Activated CD8-positive, alpha-beta T cell treated with anti-CD3 and anti-CD28 coated beads, Interleukin-2, amount 10 ng/mL, durations not matched to agents 7 days and 5 days (primary cell): ENCODE data around the gene MOB3A. TPM values are rescaled to one million over a fixed set of nuclear protein-coding genes. Genes with fewer than 3 reads are reported as not detected.
A peak's percentile ranks its signal among the peaks of the same experiment; 100 is the strongest.

Source experiments
- ATAC-seq: fragments of 150-1000 bp; cut with Tn5 transposase; one replicate; pipeline ENCODE4 v1.10.0; 2021; ENCODE audit warnings: moderate library complexity
- CTCF ChIA-PET: fragments of 350-600 bp; sonication (Branson Sonifier 250); formaldehyde crosslinking; loops from one replicate; lab custom pipeline; 2021; ENCODE audit warnings: antibody characterized with exemption; lab: Charles Lee
- POLR2A ChIA-PET: fragments of 350-600 bp; sonication (Branson Sonifier 250); formaldehyde crosslinking; loops from one replicate; lab custom pipeline; 2021; ENCODE audit warnings: antibody characterized with exemption; lab: Charles Lee
- DNase-seq: peaks from one replicate; pipeline ENCODE4 v3.0.0-alpha.2; 2020
- H3K27ac Mint-ChIP-seq: one replicate; pipeline ENCODE4 v1.8.0; 2021; ENCODE audit warnings: mild to moderate bottlenecking, mixed read lengths
- H3K27me3 Mint-ChIP-seq: one replicate; pipeline ENCODE4 v1.8.0; 2021; ENCODE audit warnings: low read depth, mixed read lengths
- H3K36me3 Mint-ChIP-seq: one replicate; pipeline ENCODE4 v1.8.0; 2021; ENCODE audit warnings: low read depth, mixed read lengths
- H3K4me1 Mint-ChIP-seq: one replicate; pipeline ENCODE4 v1.8.0; 2021; ENCODE audit warnings: low read depth, mixed read lengths
- H3K4me3 Mint-ChIP-seq: one replicate; pipeline ENCODE4 v1.8.0; 2021; ENCODE audit warnings: mild to moderate bottlenecking, mixed read lengths
- H3K9me3 Mint-ChIP-seq: one replicate; pipeline ENCODE4 v1.8.0; 2022; ENCODE audit warnings: mixed read lengths; ENCODE audit not compliant: insufficient read depth
- total RNA-seq, 2 experiments: library from RNA; stranded (reverse); gene quantifications; one replicate each; pipeline ENCODE4 v1.2.3, GENCODE V29; 2021

MOB3A gene
- total RNA-seq, 2 experiments from 2014 or later = 235 to 240 TPM

DNA sequence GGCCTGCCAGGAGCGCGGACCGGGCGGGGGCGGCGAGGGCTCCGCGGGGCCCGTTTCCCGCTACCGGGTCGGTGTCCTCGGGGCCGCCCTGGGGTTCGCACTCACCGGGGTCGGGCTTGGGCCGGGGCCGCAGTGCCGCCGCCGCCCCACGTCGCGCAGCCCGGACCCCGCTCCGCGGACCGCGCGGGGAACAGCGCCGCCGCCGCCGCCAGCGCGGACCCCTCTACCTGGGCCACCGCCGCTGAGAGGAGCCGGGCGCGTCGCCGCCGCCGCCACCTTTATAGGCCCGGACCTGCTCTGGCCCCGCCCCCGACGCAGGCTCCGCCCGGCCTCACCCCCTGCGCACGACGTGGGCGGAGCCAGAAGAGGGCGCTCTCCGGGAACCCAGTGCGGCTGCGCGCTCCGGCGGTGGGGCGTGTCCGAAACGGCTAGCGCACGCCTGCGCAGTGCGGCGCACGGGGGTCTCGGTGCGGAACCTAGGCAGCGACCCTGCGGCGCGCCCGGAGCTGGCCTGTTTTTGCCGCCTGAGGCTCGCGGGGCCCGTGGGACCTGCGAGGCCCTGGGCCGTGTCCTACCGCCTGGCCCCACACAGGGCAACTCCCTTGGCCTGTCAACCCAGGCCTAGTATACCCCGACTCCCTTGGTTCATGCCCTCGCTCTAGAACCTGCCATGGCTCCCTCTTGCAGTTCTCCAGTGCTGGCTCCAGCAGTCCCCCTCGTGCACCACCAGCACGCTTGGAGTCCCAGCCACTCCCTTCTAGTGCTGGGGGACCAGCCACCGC lies 44.9 kb downstream of the MOB3A start, which contains the start of gene MKNK2:
Gene MKNK2 (minus strand): TSS at position 254 of the 782 bp plus-strand sequence. CDS start 393 bp downstream, outside the sequence.
- CTCF ChIA-PET = interaction anchor here (1.0 to 2.4 kb wide), 11 partner anchors 9 to 123 kb away, joined by 3 to 11 read pairs (median 6); no protein-coding TSS in a partner anchor
- H3K36me3 Mint-ChIP-seq = peaks cover 19% of the 10 kb centered on the region
- no peaks in the 10 kb centered on the region for H3K27me3 Mint-ChIP-seq

DNA sequence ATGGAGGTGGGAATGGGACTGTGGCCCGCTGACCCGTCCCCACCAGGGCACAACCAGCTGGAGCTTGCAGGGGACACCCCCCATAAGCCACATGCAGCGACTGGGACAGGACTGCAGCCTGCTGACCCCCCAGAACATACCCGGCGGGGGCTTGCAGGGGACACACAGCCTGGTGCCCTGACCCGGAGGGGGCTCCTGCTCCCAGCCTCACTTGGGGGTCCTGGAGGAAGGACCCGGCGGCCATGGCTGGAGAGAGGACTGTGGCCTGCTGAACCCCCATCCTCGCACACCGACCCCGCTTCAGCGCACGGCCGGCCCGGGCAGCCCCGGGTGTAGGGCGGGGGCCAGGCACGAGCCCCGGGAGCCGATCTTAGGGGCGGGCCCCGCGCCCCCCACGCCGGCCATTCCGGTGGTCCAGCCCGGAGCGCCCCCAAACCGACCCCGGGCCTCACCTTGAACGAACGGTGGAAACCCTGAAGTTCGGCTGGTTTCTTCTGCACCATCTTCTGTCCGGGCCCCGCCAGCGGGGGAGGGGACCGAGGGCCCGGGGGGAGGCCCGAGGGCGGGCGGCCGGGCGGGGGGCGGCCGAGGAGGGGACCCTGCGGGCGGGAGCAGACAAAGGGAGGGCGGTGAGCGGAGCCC lies 45.7 kb downstream of the MOB3A start:
- H3K4me1 Mint-ChIP-seq = peaks cover 54% of the 10 kb centered on the region
- peaks cover 19% of the 10 kb centered on the region for H3K36me3 Mint-ChIP-seq
- H3K27me3 Mint-ChIP-seq = no peaks in the 10 kb centered on the region
- ChIA-PET POLR2A (interaction anchor here (1.0 to 2.6 kb wide), 8 partner anchors 8 to 45 kb away, joined by 3 to 9 read pairs (median 4); partner anchors contain the start of gene MOB3A), CTCF (interaction anchor here (1.0 kb wide), 1 partner anchor 155 kb away, joined by 3 read pairs; no protein-coding TSS in a partner anchor)
- H3K9me3 Mint-ChIP-seq = no peaks in the 10 kb centered on the region
- peak overlapping the region; percentile 86 for H3K27ac Mint-ChIP-seq
- peak overlapping the region; percentile 85 for H3K4me3 Mint-ChIP-seq
- ATAC-seq (peak; percentile 12), DNase-seq (no peak)

More for the DNA sequence above, 44.9 kb downstream of the MOB3A start, which contains the start of gene MKNK2:
- POLR2A ChIA-PET = interaction anchor here (0.6 to 2.8 kb wide), 18 partner anchors 8 to 167 kb away, joined by 3 to 31 read pairs (median 5); partner anchors contain the start of gene ABHD17A
- ATAC-seq (peak; percentile 69), DNase-seq (peak; percentile 94)
- peak within 1 kb of the TSS; percentile 85 for H3K4me3 Mint-ChIP-seq
- H3K4me1 Mint-ChIP-seq = peaks cover 58% of the 10 kb centered on the region
- peak within 1 kb of the TSS; percentile 93 for H3K27ac Mint-ChIP-seq
- no peaks in the 10 kb centered on the region for H3K9me3 Mint-ChIP-seq

DNA sequence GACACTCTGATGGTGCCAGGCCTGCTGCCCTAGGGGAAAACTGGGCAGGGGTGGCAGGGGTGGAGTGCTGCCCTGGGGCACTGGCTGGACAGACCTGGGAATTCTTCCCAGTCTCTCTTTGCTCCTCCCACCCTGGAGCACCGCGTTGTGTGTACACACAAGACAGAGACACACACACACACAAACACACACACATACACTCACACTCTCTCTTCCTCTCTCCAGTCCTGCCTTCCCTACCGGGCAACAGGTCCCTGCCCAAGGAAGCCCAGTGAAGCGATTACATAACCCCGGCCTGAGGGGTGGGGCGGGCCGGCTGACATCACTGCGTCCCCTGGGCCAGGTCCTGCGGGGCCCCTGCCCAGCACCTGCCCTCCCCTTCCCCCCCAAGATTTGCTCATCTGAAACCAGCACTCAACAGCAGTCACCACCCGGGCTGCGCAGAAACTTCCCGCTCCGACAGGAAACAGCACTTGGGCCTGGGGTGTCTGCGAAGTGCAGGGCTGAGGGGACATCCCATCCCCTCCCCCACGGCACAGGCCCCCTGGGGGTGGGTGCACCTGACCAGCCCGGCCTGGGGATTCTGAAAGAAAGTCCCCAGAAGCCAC lies 46.3 kb downstream of the MOB3A start:
- H3K4me3 Mint-ChIP-seq = peak overlapping the region; percentile 85
- POLR2A ChIA-PET = interaction anchor here (0.6 to 2.6 kb wide), 11 partner anchors 8 to 781 kb away, joined by 3 to 9 read pairs (median 4); partner anchors contain the start of genes CIRBP and MOB3A

DNA sequence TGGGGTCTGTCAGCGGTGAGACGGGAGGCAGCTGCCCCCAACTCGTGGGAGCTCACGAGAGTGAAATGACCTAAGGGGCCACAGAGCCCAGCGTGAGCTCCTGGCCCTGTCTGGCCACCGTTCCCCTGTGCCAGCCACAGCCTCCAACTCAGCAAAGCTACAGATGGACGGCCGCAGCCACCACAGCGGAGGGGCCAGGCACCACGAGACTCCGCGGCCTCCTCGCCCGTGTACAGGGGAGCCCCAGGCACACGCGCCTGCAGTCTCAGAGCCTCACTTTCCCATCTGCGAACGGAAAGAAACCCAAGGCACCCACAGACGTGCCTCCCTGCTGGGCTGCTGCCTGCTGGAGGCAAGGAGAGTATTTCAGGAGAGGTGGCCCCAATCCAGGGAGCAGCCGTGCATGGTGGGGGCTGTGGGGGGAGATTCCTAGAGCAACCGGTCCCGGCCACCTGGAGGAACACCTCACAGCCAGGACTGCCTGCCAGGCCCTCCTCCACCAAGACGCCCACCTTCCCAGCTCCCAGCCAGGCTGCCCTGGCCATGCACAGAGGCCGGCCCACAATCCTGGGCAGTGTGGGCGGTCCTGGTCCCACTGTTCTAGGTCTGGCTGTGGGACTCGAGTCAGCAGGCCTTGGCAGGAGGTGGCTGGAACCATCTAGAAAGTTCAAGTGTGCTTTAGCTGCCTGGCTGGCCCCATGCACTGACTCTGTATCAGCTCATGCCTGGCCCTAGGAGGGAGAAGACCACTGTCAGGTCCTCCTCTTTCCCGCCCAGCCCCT lies 47.0 kb downstream of the MOB3A start:
- peaks cover 48% of the 10 kb centered on the region for H3K4me1 Mint-ChIP-seq
- H3K36me3 Mint-ChIP-seq = peaks cover 23% of the 10 kb centered on the region
- POLR2A ChIA-PET = interaction anchor here (0.6 to 2.6 kb wide), 5 partner anchors 17 to 780 kb away, joined by 3 to 9 read pairs (median 4); partner anchors contain the start of genes CIRBP and MOB3A
- CTCF ChIA-PET = no interaction called here
- H3K9me3 Mint-ChIP-seq = no peaks in the 10 kb centered on the region
- no peaks in the 10 kb centered on the region for H3K27me3 Mint-ChIP-seq
- H3K4me3 Mint-ChIP-seq = peak overlapping the region; percentile 85
- ATAC-seq (no peak), DNase-seq (peak; percentile 40)
- H3K27ac Mint-ChIP-seq = peak overlapping the region; percentile 86

More for the DNA sequence above, 46.3 kb downstream of the MOB3A start:
- no peaks in the 10 kb centered on the region for H3K27me3 Mint-ChIP-seq
- peaks cover 50% of the 10 kb centered on the region for H3K4me1 Mint-ChIP-seq
- DNase-seq (peak; percentile 74), ATAC-seq (peak; percentile 13)
- peak overlapping the region; percentile 86 for H3K27ac Mint-ChIP-seq
- CTCF ChIA-PET = interaction anchor here (1.0 kb wide), 1 partner anchor 154 kb away, joined by 3 read pairs; no protein-coding TSS in a partner anchor
- peaks cover 20% of the 10 kb centered on the region for H3K36me3 Mint-ChIP-seq
- H3K9me3 Mint-ChIP-seq = no peaks in the 10 kb centered on the region

DNA sequence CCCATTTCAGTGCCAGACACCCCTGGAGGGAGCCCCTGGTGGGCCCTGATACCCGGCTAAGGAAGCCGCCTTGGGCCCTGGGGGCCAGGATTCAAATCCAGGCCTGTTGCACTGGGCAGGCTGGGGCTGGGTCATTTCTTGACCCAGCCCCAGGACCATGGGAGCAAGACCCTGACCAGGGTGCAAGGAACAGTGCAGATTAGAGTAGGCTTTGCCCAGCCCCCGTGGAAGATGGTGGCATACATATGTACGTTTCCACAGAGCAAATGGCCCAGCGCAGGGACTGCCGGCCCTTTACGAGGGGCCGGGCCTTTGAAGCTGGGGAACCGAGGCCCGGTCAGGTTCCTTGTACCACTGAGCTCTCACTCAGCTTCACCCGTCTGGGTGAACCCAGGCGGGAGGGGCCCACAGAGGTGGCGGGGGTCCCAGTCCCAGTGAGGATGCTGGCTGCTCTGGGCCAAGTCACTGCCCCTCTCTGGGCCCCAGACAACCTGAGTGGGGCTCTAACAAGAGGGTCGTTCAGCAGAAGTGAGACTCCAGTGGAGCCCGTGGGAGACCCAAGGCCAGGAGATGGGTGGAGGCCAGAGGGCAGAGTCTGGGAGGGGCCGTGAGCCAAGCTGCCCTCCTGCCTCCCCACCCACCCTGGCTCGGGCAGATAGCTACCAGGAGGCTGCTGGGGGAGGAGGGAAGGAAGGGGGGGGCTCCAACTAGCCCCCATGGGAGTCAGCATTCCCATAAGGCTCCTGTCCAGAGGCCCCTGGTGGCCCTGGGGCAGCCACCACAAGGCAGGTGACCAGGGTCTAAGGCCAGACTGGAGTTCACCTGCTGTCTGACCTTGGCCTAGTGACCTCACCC lies 47.8 kb downstream of the MOB3A start:
- peak overlapping the region; percentile 85 for H3K4me3 Mint-ChIP-seq
- peaks cover 25% of the 10 kb centered on the region for H3K36me3 Mint-ChIP-seq
- H3K9me3 Mint-ChIP-seq = no peaks in the 10 kb centered on the region
- DNase-seq (no peak), ATAC-seq (no peak)
- peaks cover 49% of the 10 kb centered on the region for H3K4me1 Mint-ChIP-seq
- CTCF ChIA-PET = no interaction called here
- H3K27ac Mint-ChIP-seq = no peak overlapping the region
- POLR2A ChIA-PET = interaction anchor here (1.8 to 2.6 kb wide), 2 partner anchors 36 to 47 kb away, joined by 5 to 9 read pairs; partner anchors contain the start of gene MOB3A
- no peaks in the 10 kb centered on the region for H3K27me3 Mint-ChIP-seq

DNA sequence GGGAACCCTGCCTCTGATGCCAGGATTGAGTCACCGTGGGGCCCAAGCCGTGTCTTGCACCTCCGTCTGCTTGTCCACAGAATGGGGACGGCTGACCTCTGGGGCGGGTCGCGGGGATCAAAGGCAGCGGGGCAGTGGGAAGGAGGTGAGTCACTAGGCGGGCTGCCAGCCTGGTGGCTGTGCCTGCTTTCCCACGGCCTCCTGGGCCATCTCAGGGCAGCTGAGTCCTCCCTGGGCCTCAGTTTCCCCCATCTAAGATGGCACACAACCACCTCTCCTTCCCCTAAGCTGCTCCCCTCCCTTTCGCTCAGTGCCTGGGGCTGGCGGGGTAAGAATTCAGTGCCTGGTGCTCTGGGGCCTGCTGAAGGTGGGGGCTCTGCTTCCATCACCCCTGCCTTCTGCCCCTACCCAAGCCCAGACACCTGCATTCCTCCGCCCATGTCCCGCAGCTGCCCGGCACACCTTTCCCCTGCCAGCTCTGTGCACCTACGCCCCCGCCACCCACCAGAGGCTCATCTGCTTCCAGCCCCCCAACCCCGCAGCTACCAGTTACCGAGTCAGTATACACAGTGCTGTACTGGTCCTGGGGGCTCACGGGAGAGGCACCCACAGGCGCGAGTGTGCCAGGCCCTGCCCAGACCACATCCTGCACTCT lies 48.5 kb downstream of the MOB3A start:
- H3K4me1 Mint-ChIP-seq = peaks cover 56% of the 10 kb centered on the region
- peak; percentile 23 for DNase-seq

DNA sequence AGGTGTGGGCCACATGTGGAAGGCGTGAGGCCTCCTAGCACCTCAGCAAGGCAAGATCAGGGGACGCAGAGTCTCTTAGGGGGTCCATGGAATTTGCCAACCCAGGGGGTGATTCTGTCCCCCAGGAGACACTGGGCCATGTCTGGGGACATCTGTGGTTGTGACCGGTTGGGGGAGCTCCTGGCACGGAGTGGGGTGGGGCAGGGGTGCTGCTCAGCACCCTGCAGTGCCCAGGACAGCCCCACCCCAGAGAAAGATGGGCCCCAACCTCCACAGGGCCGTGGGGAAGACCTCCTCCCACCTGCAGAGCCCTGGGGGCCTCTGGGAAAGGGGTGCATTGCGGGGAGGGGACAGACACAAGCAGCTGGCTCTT lies 49.1 kb downstream of the MOB3A start:
- no peak overlapping the region for H3K27ac Mint-ChIP-seq
- peaks cover 55% of the 10 kb centered on the region for H3K4me1 Mint-ChIP-seq
- H3K4me3 Mint-ChIP-seq = no peak overlapping the region

More for the DNA sequence above, 48.5 kb downstream of the MOB3A start:
- POLR2A ChIA-PET = interaction anchor here (0.6 kb wide), 1 partner anchor 9 kb away, joined by 3 read pairs; no protein-coding TSS in a partner anchor
- no peak for ATAC-seq
- H3K9me3 Mint-ChIP-seq = no peaks in the 10 kb centered on the region
- no peaks in the 10 kb centered on the region for H3K27me3 Mint-ChIP-seq
- peaks cover 28% of the 10 kb centered on the region for H3K36me3 Mint-ChIP-seq
- CTCF ChIA-PET = no interaction called here
- H3K4me3 Mint-ChIP-seq = peak overlapping the region; percentile 85
- no peak overlapping the region for H3K27ac Mint-ChIP-seq

DNA sequence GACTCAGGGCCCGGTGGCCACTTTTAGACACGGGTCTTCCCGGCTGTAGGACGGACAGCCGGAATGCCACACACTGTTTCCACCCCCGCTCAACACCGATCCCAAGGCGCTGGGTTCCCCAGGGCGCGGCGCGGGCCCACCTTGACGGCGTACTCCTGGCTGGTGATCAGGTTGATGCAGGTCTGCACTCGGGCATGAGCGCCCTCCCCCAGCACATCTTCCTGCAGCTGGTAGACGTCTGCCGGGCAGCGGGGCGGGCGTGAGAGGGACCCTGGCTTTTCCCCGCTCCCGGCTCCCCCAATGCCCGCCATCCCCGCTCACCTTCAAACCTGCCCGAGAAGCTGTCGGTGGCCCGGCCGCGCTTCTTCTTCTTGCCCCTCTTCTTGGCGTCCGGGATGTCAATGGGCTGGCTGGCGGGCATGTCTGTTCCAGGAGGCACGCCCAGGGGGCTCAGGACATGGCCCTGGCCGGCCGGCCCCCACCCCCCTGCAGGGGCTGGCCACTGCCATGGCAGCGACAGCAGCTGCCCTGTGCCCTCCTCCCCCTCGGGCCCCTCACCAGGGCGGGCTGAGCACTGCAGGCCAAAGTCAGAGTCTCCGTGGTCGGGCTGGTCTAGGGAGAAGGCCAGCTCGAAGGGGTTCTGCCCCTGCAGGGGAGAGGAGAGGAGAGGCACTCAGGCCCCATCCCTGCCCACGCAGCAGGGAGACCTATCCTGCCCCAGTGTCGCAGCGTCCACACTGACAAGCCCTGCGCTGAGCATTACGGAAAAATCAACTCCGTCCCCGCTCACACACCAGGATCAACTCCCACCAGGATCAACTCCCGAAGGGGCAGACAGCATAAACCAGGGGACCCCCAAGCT lies 49.8 kb downstream of the MOB3A start:
- Mint-ChIP-seq H3K27ac (no peak overlapping the region), H3K36me3 (peaks cover 34% of the 10 kb centered on the region), H3K9me3 (no peaks in the 10 kb centered on the region), H3K27me3 (no peaks in the 10 kb centered on the region), H3K4me1 (peaks cover 51% of the 10 kb centered on the region), H3K4me3 (no peak overlapping the region)
- ChIA-PET CTCF (interaction anchor here (0.6 kb wide), 1 partner anchor 118 kb away, joined by 3 read pairs; no protein-coding TSS in a partner anchor), POLR2A (no interaction called here)
- peak; percentile 21 for DNase-seq
- no peak for ATAC-seq

More for the DNA sequence above, 49.1 kb downstream of the MOB3A start:
- Mint-ChIP-seq H3K36me3 (peaks cover 32% of the 10 kb centered on the region), H3K9me3 (no peaks in the 10 kb centered on the region), H3K27me3 (no peaks in the 10 kb centered on the region)
- peak; percentile 20 for DNase-seq
- ChIA-PET POLR2A (interaction anchor here (0.6 kb wide), 1 partner anchor 8 kb away, joined by 3 read pairs; no protein-coding TSS in a partner anchor), CTCF (no interaction called here)
- no peak for ATAC-seq

DNA sequence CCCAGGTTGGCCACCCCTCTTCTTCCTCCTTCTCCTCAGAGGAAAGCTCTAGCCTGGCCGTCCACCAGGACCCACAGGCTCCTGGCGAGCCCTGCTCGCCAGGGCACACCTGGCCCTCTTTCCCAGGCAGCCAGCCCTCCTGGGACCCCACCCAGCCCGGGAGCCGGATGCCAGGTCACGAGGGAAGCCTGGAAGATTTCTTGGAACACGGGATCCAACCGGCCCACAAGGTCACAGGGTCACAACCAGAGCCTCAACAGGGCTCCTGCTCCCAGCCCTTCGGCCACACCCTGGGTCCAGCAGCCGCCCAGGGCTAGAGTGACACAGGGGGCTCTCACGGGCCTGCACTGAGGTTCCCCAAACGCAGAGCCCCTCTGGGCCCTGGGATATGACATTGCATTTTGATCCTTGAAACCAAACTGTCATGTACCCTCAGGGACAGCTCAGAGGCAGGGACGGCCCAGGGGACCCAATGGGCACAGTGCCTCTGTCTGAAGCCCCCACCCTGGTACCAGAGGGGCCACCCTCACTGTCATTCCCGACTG lies 50.6 kb downstream of the MOB3A start:
- ChIA-PET CTCF (no interaction called here), POLR2A (no interaction called here)
- no peak overlapping the region for H3K27ac Mint-ChIP-seq
- H3K4me3 Mint-ChIP-seq = no peak overlapping the region
- DNase-seq (peak; percentile 20), ATAC-seq (no peak)
- H3K36me3 Mint-ChIP-seq = peaks cover 39% of the 10 kb centered on the region
- H3K9me3 Mint-ChIP-seq = no peaks in the 10 kb centered on the region
- no peaks in the 10 kb centered on the region for H3K27me3 Mint-ChIP-seq
- peaks cover 53% of the 10 kb centered on the region for H3K4me1 Mint-ChIP-seq
